ENCODE measurements around the gene COPA.

The COPA gene

DNA sequence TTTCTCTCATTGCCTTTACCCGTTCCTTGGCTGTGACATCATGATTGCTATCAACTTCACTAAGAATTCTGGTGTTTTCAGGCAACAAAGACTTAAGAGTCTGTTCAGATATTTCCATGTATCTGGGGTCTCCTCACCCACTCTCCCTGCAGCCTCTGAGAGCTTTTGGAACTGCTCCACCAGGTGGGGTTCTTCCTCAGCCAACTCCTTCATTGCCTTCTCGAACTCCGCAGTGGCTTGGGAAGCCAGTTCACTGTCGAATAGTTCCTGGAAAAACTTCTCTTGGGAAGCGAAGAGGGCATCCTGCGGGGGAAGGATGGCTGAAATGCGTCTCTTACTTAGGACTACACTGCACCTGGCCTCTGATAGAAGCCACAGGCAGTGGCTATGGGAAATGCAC is 60.2 kb downstream of the COPA start:
- peaks cover 13% of the 10 kb centered on the region; the same call in 1 of the 2 replicates for H3F3A ChIP-seq (ENCODE audit: insufficient read depth, low read length)
- no peak overlapping the region for H3K9ac ChIP-seq (ENCODE audit: low read length)
- H3K9me2 ChIP-seq (replicated peaks; ENCODE audit: insufficient read depth, low read length), result no peaks in the 10 kb centered on the region
- H3K9me3 ChIP-seq (replicated peaks; ENCODE audit: insufficient read depth, low read length), result no peaks in the 10 kb centered on the region
- H3K4me2 ChIP-seq (ENCODE audit: low read depth, low read length), result no peak overlapping the region
- H3K27ac ChIP-seq (ENCODE audit: low read length), result no peak overlapping the region
- DNase-seq, result no peak
- H2AFZ ChIP-seq (ENCODE audit: low read length), result no peak overlapping the region
- H4K20me1 ChIP-seq (ENCODE audit: insufficient read depth, low read length), result no peaks in the 10 kb centered on the region
- H3K79me2 ChIP-seq (ENCODE audit: low read length), result peaks cover 25% of the 10 kb centered on the region
- peaks cover 11% of the 10 kb centered on the region for H3K36me3 ChIP-seq (replicated peaks; ENCODE audit: insufficient read depth, low read length)
- H3K27me3 ChIP-seq (replicated peaks; ENCODE audit: insufficient read depth, low read length), result no peaks in the 10 kb centered on the region
- no peak overlapping the region for H3K4me3 ChIP-seq (ENCODE audit: low read length)
- no peak for TF ChIP-seq EZH2 (optimal IDR thresholded peaks at IDR 0.05; ENCODE audit: low read depth, low read length)
- TF ChIP-seq EZH2phosphoT487 (IDR thresholded peaks at IDR 0.05; ENCODE audit: low read length), result no peak
- TF ChIP-seq CTCF (IDR thresholded peaks at IDR 0.05; ENCODE audit: low read length), result no peak
- H3K4me1 ChIP-seq (ENCODE audit: low read length), result peaks cover 4% of the 10 kb centered on the region; the same call in 1 of the 2 replicates

DNA sequence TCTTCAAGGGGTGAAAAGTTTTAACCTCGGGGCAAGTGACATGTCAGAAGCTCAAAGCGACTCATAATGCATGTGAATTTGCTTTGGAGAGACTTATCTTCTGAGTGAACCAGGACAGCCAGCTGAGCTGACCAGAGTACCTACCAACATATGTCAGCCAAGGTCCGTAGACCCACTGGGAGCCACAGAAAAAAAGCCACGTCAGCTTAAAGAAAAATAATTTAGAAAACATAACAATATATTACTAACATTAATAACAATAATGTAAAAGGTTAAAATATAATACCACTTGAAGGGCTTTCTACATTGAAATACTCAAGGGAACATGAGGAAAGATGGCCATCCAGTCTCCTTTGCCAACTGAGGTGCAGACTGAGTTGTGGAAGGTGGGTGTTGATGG is 65.1 kb downstream of the COPA start:
- TF ChIP-seq CTCF (IDR thresholded peaks at IDR 0.05; ENCODE audit: low read length) (no peak), EZH2 (optimal IDR thresholded peaks at IDR 0.05; ENCODE audit: low read depth, low read length) (no peak), EZH2phosphoT487 (IDR thresholded peaks at IDR 0.05; ENCODE audit: low read length) (no peak)
- H4K20me1 ChIP-seq (ENCODE audit: insufficient read depth, low read length), result no peaks in the 10 kb centered on the region
- no peaks in the 10 kb centered on the region for H3K9me2 ChIP-seq (replicated peaks; ENCODE audit: insufficient read depth, low read length)
- H3K4me3 ChIP-seq (ENCODE audit: low read length), result no peak overlapping the region
- no peak for DNase-seq
- no peak overlapping the region for H3K4me2 ChIP-seq (ENCODE audit: low read depth, low read length)
- no peaks in the 10 kb centered on the region for H3K9me3 ChIP-seq (replicated peaks; ENCODE audit: insufficient read depth, low read length)
- no peaks in the 10 kb centered on the region for H3F3A ChIP-seq (ENCODE audit: insufficient read depth, low read length)
- H3K4me1 ChIP-seq (ENCODE audit: low read length), result no peaks in the 10 kb centered on the region
- H3K9ac ChIP-seq (ENCODE audit: low read length), result no peak overlapping the region
- H3K27me3 ChIP-seq (replicated peaks; ENCODE audit: insufficient read depth, low read length), result no peaks in the 10 kb centered on the region
- H3K36me3 ChIP-seq (replicated peaks; ENCODE audit: insufficient read depth, low read length), result peaks cover 11% of the 10 kb centered on the region
- peaks cover 5% of the 10 kb centered on the region for H3K79me2 ChIP-seq (ENCODE audit: low read length)
- no peak overlapping the region for H3K27ac ChIP-seq (ENCODE audit: low read length)
- H2AFZ ChIP-seq (ENCODE audit: low read length), result no peak overlapping the region

DNA sequence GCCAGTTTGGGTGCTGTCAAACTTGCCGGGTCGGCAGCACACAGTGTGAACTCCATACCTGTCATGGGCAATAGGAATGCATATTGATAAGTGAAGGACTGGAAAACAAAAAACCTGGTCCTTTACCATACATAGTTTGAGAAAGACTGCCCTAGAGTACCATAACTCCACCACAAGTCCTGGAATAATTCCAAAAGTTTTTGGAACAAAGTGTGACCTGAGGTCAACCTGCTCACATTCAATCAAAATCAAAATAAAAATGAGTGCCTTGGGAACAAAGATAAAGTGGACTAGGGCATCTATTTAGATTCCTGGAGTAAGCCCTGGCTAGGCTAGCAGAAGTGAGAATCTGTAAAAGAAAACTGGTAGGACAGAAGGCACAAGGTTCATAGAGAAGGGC is 65.7 kb downstream of the COPA start:
- no peak overlapping the region for H3K9ac ChIP-seq (ENCODE audit: low read length)
- H3K36me3 ChIP-seq (replicated peaks; ENCODE audit: insufficient read depth, low read length), result peaks cover 11% of the 10 kb centered on the region
- no peak overlapping the region for H2AFZ ChIP-seq (ENCODE audit: low read length)
- no peaks in the 10 kb centered on the region for H4K20me1 ChIP-seq (ENCODE audit: insufficient read depth, low read length)
- H3K4me3 ChIP-seq (ENCODE audit: low read length), result no peak overlapping the region
- no peaks in the 10 kb centered on the region for H3K4me1 ChIP-seq (ENCODE audit: low read length)
- no peaks in the 10 kb centered on the region for H3K9me3 ChIP-seq (replicated peaks; ENCODE audit: insufficient read depth, low read length)
- H3K4me2 ChIP-seq (ENCODE audit: low read depth, low read length), result no peak overlapping the region
- H3K27ac ChIP-seq (ENCODE audit: low read length), result no peak overlapping the region
- no peak for DNase-seq
- no peaks in the 10 kb centered on the region for H3K79me2 ChIP-seq (ENCODE audit: low read length)
- no peaks in the 10 kb centered on the region for H3F3A ChIP-seq (ENCODE audit: insufficient read depth, low read length)
- no peaks in the 10 kb centered on the region for H3K9me2 ChIP-seq (replicated peaks; ENCODE audit: insufficient read depth, low read length)
- no peak for TF ChIP-seq EZH2 (optimal IDR thresholded peaks at IDR 0.05; ENCODE audit: low read depth, low read length)
- H3K27me3 ChIP-seq (replicated peaks; ENCODE audit: insufficient read depth, low read length), result no peaks in the 10 kb centered on the region

DNA sequence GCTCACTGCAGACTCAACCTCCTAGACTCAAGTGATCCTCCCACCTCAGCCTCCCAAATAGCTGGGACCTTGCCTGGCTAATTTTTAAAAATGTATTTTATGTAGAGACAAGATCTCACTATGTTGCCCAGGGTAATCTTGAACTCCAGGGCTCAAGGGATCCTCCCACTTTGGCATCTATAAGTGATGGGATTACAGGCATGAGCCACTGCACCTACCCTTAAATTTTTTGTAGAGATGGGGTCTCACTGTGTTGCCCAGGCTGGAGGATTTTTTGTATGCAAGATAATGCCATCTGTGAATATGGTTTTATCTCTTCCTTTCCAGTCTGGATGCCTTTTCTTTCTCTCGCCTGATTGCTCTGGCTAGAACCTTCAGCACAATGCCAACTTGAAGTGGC is 72.0 kb downstream of the COPA start:
- Histone ChIP-seq H3K4me3 (ENCODE audit: low read length) (no peak overlapping the region), H3K9me3 (replicated peaks; ENCODE audit: insufficient read depth, low read length) (no peaks in the 10 kb centered on the region), H3F3A (ENCODE audit: insufficient read depth, low read length) (no peaks in the 10 kb centered on the region), H3K79me2 (ENCODE audit: low read length) (no peaks in the 10 kb centered on the region), H3K36me3 (replicated peaks; ENCODE audit: insufficient read depth, low read length) (no peaks in the 10 kb centered on the region), H3K27ac (ENCODE audit: low read length) (no peak overlapping the region), H3K9ac (ENCODE audit: low read length) (no peak overlapping the region), H3K9me2 (replicated peaks; ENCODE audit: insufficient read depth, low read length) (no peaks in the 10 kb centered on the region), H3K4me1 (ENCODE audit: low read length) (no peaks in the 10 kb centered on the region), H3K4me2 (ENCODE audit: low read depth, low read length) (no peak overlapping the region), H3K27me3 (replicated peaks; ENCODE audit: insufficient read depth, low read length) (no peaks in the 10 kb centered on the region), H4K20me1 (ENCODE audit: insufficient read depth, low read length) (no peaks in the 10 kb centered on the region), H2AFZ (ENCODE audit: low read length) (no peak overlapping the region)
- TF ChIP-seq EZH2phosphoT487 (IDR thresholded peaks at IDR 0.05; ENCODE audit: low read length) (no peak), CTCF (IDR thresholded peaks at IDR 0.05; ENCODE audit: low read length) (no peak), EZH2 (optimal IDR thresholded peaks at IDR 0.05; ENCODE audit: low read depth, low read length) (no peak)
- no peak for DNase-seq

All from MM.1S (cell line).